Measurements from ENCODE around the gene ICE1.

Gene ICE1

DNA sequence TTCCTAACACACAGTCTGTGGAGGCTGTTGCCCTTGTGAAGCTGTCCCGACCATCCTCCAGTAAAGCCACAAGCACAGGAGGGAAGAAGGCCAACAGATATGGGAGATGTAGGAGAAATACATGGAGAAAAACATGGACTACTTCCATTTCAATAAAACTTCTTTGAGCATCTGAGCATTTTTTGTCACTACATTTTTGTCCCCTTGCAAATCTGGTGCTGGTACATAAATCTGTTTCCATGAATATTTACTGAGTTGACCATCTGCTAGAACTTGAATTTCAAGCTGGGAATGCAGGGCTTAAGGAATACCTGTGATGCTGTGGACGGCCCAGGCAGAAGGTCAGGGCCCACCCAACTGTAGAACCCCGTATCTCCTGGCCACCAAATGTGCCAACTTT lies 43.9 kb upstream of the ICE1 start:
- H3K4me3 ChIP-seq (ENCODE audit: low read depth, low read length): no peak overlapping the region
- no peak for DNase-seq
- in situ Hi-C loops (cut with HindIII; ENCODE audit: low pct_ligation_motif_present, low sequenced_read_pairs): no loop called here
- TF ChIP-seq CTCF (IDR thresholded peaks at IDR 0.05; ENCODE audit: low read depth, low read length, missing control alignments): no peak
- no peaks in the 10 kb centered on the region for H3K27me3 ChIP-seq (replicated peaks)
- no peak overlapping the region for H3K27ac ChIP-seq
- H3K36me3 ChIP-seq (replicated peaks): no peaks in the 10 kb centered on the region

DNA sequence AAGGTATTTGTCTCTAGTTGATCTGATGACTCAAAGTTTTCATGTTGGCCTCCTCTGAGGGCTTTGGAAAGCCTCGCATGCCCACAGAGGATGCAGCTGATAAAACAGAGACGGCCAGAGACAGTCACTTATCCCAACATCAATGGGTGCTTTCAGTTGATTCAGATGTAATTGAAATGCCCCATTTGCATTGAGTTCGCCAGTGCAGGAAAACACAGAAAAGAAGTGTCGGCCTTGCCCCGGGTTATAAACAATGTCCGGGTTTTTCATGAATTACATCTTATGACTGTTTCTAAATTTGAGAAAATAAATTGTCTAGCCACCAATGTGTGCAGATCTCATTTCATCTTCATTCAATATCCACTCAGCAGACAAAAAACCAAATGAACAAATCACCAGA lies 42.2 kb upstream of the ICE1 start:
- Histone ChIP-seq H3K27me3 (replicated peaks) (no peaks in the 10 kb centered on the region), H3K27ac (no peak overlapping the region), H3K36me3 (replicated peaks) (no peaks in the 10 kb centered on the region), H3K4me3 (ENCODE audit: low read depth, low read length) (no peak overlapping the region)
- in situ Hi-C loops (cut with HindIII; ENCODE audit: low pct_ligation_motif_present, low sequenced_read_pairs): no loop called here
- DNase-seq: peak; percentile 48
- no peak for TF ChIP-seq CTCF (IDR thresholded peaks at IDR 0.05; ENCODE audit: low read depth, low read length, missing control alignments)

DNA sequence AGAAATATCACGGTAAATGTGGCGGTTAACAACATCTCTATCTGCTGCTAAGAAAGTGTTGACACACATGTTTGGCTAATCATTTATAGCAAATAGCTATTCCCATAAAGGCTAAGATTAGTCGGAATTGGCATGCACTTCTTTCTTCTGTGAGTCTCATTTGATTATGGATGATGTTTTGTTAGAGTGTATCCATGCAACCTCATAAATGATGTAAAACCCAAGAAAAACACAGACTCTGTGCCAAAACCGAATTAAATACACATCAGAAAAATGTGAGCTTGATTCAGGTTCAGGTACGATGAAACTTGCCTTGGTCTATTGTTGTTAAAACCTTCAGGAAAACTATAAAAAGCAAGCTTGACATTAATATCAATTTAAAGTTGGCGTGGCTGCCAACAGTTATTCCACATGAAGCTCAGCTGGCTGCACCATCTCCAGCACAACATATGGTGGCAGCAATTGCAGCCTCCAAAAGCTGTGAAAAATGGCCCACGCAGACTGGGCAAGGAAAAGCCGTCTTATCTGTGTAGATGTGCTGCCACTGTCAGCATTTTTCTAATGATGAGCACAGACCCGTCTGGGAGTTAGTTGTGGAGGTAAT lies 41.1 kb upstream of the ICE1 start:
- Histone ChIP-seq H3K4me3 (ENCODE audit: low read depth, low read length) (no peak overlapping the region), H3K27ac (no peak overlapping the region), H3K27me3 (replicated peaks) (no peaks in the 10 kb centered on the region), H3K36me3 (replicated peaks) (no peaks in the 10 kb centered on the region)
- DNase-seq: no peak
- no peak for TF ChIP-seq CTCF (IDR thresholded peaks at IDR 0.05; ENCODE audit: low read depth, low read length, missing control alignments)
- in situ Hi-C loops (cut with HindIII; ENCODE audit: low pct_ligation_motif_present, low sequenced_read_pairs): no loop called here

- Histone ChIP-seq H3K27me3 (replicated peaks) (no peaks in the 10 kb centered on the region), H3K36me3 (replicated peaks) (no peaks in the 10 kb centered on the region), H3K27ac (no peak overlapping the region), H3K4me3 (ENCODE audit: low read depth, low read length) (no peak overlapping the region)
- in situ Hi-C loops (cut with HindIII; ENCODE audit: low pct_ligation_motif_present, low sequenced_read_pairs): no loop called here
- TF ChIP-seq CTCF (IDR thresholded peaks at IDR 0.05; ENCODE audit: low read depth, low read length, missing control alignments): no peak
- no peak for DNase-seq
Observed at GRCh38 chr5:5383461-5383860, 39.0 kb upstream of the ICE1 start.

GRCh38 chr5:5384660-5385330 lies 37.7 kb upstream of the ICE1 start:
- no peak for TF ChIP-seq CTCF (IDR thresholded peaks at IDR 0.05; ENCODE audit: low read depth, low read length, missing control alignments)
- DNase-seq: no peak
- no peaks in the 10 kb centered on the region for H3K36me3 ChIP-seq (replicated peaks)
- in situ Hi-C loops (cut with HindIII; ENCODE audit: low pct_ligation_motif_present, low sequenced_read_pairs): no loop called here
- no peak overlapping the region for H3K27ac ChIP-seq
- no peaks in the 10 kb centered on the region for H3K27me3 ChIP-seq (replicated peaks)
- H3K4me3 ChIP-seq (ENCODE audit: low read depth, low read length): no peak overlapping the region

- no peak overlapping the region for H3K4me3 ChIP-seq (ENCODE audit: low read depth, low read length)
- no peak for TF ChIP-seq CTCF (IDR thresholded peaks at IDR 0.05; ENCODE audit: low read depth, low read length, missing control alignments)
- no peaks in the 10 kb centered on the region for H3K36me3 ChIP-seq (replicated peaks)
- no peak overlapping the region for H3K27ac ChIP-seq
- in situ Hi-C loops (cut with HindIII; ENCODE audit: low pct_ligation_motif_present, low sequenced_read_pairs): no loop called here
- DNase-seq: no peak
- no peaks in the 10 kb centered on the region for H3K27me3 ChIP-seq (replicated peaks)
Observed at GRCh38 chr5:5385331-5385662, 37.2 kb upstream of the ICE1 start.

Measured in brain microvascular endothelial cell (primary cell).